H1 (cell line): ENCODE measurements around the gene KCP. TPM values are rescaled to one million over a fixed set of nuclear protein-coding genes. Genes with fewer than 3 reads are reported as not detected.

ENCODE experiments used
- ASH2L ChIP-seq: fragments of 200-600, 300-600 bp; sonication (generic); IDR thresholded peaks from one replicate; pipeline ENCODE4 v1.7.1; 2017; ENCODE audit warnings: low read length
- CBX5 ChIP-seq: fragments of 300-800, 300-1000 bp; sonication (generic); IDR thresholded peaks from 2 replicates; pipeline ENCODE4 v1.7.1; 2016; ENCODE audit warnings: antibody characterized with exemption, low read length, low read depth
- CBX8 ChIP-seq: fragments of 300-800, 300-1000 bp; sonication (generic); IDR thresholded peaks from 2 replicates; pipeline ENCODE4 v1.7.1; 2016; ENCODE audit warnings: low read depth, low read length, borderline replicate concordance
- CHD1 ChIP-seq: IDR thresholded peaks from 2 replicates; pipeline ENCODE4 v1.6.1; 2012; ENCODE audit warnings: low read depth, low read length, improper control_type of control experiment
- CTCF ChIP-seq, 3 experiments: IDR thresholded peaks; 1 replicate in 2 of 3; 2 replicates in 1 of 3; pipeline versions ENCODE4 v1.5.1 to v1.6.1; 2011; ENCODE audit warnings: low read length in 3 of 3, mild to moderate bottlenecking in 3 of 3, inconsistent platforms in 2 of 3, low read depth in 1 of 3, moderate library complexity in 1 of 3; ENCODE audit not compliant: insufficient read depth in 1 of 3; ENCODE audit errors: control extremely low read depth in 1 of 3
- E2F6 ChIP-seq: IDR thresholded peaks from 2 replicates; pipeline ENCODE4 v1.6.1; 2012; ENCODE audit warnings: inconsistent platforms
- EGR1 ChIP-seq: IDR thresholded peaks from 2 replicates; pipeline ENCODE4 v1.6.1; 2011; ENCODE audit warnings: low read depth, low read length, borderline replicate concordance
- JUN ChIP-seq: IDR thresholded peaks from 2 replicates; pipeline ENCODE4 v1.6.1; 2011; ENCODE audit warnings: low read depth, mild to moderate bottlenecking, improper control_type of control experiment, low read length
- POLR2AphosphoS5 ChIP-seq: IDR thresholded peaks from 2 replicates; pipeline ENCODE4 v1.6.1; 2011; ENCODE audit warnings: low read depth, low read length
- SP4 ChIP-seq: IDR thresholded peaks from 2 replicates; pipeline ENCODE4 v1.6.1; 2012; ENCODE audit warnings: low read length, inconsistent platforms
- polyA plus RNA-seq, 7 experiments: library from polyadenylated mRNA; depleted of rRNA in 3 of 7; stranded (reverse) in 5 of 7; unstranded in 2 of 7; fragments of >200 nt in 5 of 7; fragments of 200-250 nt in 2 of 7; gene quantifications; 1 replicate in 5 of 7; 2 replicates in 1 of 7; 4 replicates in 1 of 7; pipeline versions ENCODE4 v1.2.1 to v1.2.3, GENCODE V29; 2011 to 2013; ENCODE audit warnings: missing spikeins in 2 of 7, mixed read lengths in 2 of 7
- total RNA-seq: library from RNA; stranded (reverse); fragmentation: NEBNext Ultra II Directional; extraction: Animal tissue kit (Norgen Biotek cat#: 25700); gene quantifications from 2 replicates; pipeline ENCODE4 v1.2.1, GENCODE V29; 2021

KCP gene
- total and polyA plus RNA-seq, 2 of the 8 experiments (the other 6 are each of a cell fraction or from before 2014, with no cell fraction given) = 1.3 to 2.0 TPM

GRCh38 chr7:128841921-128842673, 68.4 kb downstream of the KCP start (continued):
- peak in 2 of 3 experiments; percentile 71 to 74; a peak in 3 of 4 replicates for TF ChIP-seq CTCF (IDR thresholded peaks at IDR 0.05; ENCODE audit: control extremely low read depth in 1 of 3, insufficient read depth in 1 of 3, low read depth in 1 of 3, low read length in 3 of 3)
- TF ChIP-seq SP4 = no peak
- TF ChIP-seq CBX8 = no peak
- TF ChIP-seq CBX5 = no peak
- TF ChIP-seq E2F6 = peak; percentile 84
- TF ChIP-seq CHD1 = no peak
- TF ChIP-seq POLR2AphosphoS5 = no peak
- no peak for TF ChIP-seq JUN
- TF ChIP-seq ASH2L = no peak
- peak; percentile 98 for TF ChIP-seq EGR1
